H9 (cell line): ENCODE measurements around the gene DPEP3. TPM values are rescaled to one million over a fixed set of nuclear protein-coding genes. Genes with fewer than 3 reads are reported as not detected.

Experiments
- DNase-seq: peaks from one replicate; pipeline ENCODE4 v3.0.0-alpha.2; 2017
- H2AFZ ChIP-seq: one replicate; pipeline ENCODE4 v1.6.1; 2013; ENCODE audit warnings: mild to moderate bottlenecking, low read length, control low read depth, moderate library complexity
- H2AK5ac ChIP-seq: 2 replicates; pipeline ENCODE4 v1.6.1; 2013; ENCODE audit warnings: low read length, control low read depth, mixed read lengths; ENCODE audit not compliant: insufficient read length
- H2BK120ac ChIP-seq: one replicate; pipeline ENCODE4 v1.6.1; 2013; ENCODE audit warnings: low read depth, mild to moderate bottlenecking, low read length, control low read depth, inconsistent platforms; ENCODE audit not compliant: poor library complexity, severe bottlenecking
- H2BK12ac ChIP-seq: 2 replicates; pipeline ENCODE4 v1.6.1; 2013; ENCODE audit warnings: low read length, control low read depth, mixed read lengths, low read depth; ENCODE audit not compliant: insufficient read length
- H2BK15ac ChIP-seq: 2 replicates; pipeline ENCODE4 v1.6.1; 2013; ENCODE audit warnings: low read depth, low read length, control low read depth
- H2BK20ac ChIP-seq: one replicate; pipeline ENCODE4 v1.6.1; 2013; ENCODE audit warnings: low read depth, mild to moderate bottlenecking, low read length, control low read depth, inconsistent platforms; ENCODE audit not compliant: poor library complexity, severe bottlenecking
- H2BK5ac ChIP-seq: 2 replicates; pipeline ENCODE4 v1.6.1; 2013; ENCODE audit warnings: low read length, control low read depth, mixed read lengths; ENCODE audit not compliant: insufficient read length
- H3K14ac ChIP-seq: 2 replicates; pipeline ENCODE4 v1.6.1; 2013; ENCODE audit warnings: low read length, control low read depth; ENCODE audit not compliant: insufficient read depth
- H3K18ac ChIP-seq: 2 replicates; pipeline ENCODE4 v1.6.1; 2013; ENCODE audit warnings: low read depth, mild to moderate bottlenecking, mixed read lengths, low read length, control low read depth; ENCODE audit not compliant: insufficient read length
- H3K23ac ChIP-seq: 2 replicates; pipeline ENCODE4 v1.6.1; 2013; ENCODE audit warnings: low read length, control low read depth, mixed read lengths, low read depth; ENCODE audit not compliant: insufficient read length
- H3K23me2 ChIP-seq: 2 replicates; pipeline ENCODE4 v1.6.1; 2013; ENCODE audit warnings: low read depth, mild to moderate bottlenecking, mixed read lengths, low read length, control low read depth; ENCODE audit not compliant: insufficient read length, poor library complexity, severe bottlenecking
- H3K27ac ChIP-seq: 2 replicates; pipeline ENCODE4 v1.5.1; 2013; ENCODE audit warnings: low read length, control low read depth, mixed read lengths, low read depth; ENCODE audit not compliant: insufficient read length
- H3K27me3 ChIP-seq: 2 replicates; pipeline ENCODE4 v1.6.1; 2013; ENCODE audit warnings: low read length, control low read depth, inconsistent platforms; ENCODE audit not compliant: insufficient read depth
- H3K4ac ChIP-seq: 2 replicates; pipeline ENCODE4 v1.6.1; 2013; ENCODE audit warnings: low read depth, mild to moderate bottlenecking, control low read depth, inconsistent platforms, low read length, moderate library complexity
- H3K4me1 ChIP-seq: 2 replicates; pipeline ENCODE4 v1.6.1; 2013; ENCODE audit warnings: low read length, control low read depth, inconsistent platforms; ENCODE audit not compliant: insufficient read depth
- H3K4me2 ChIP-seq: 2 replicates; pipeline ENCODE4 v1.6.1; 2013; ENCODE audit warnings: low read length, control low read depth, mixed read lengths; ENCODE audit not compliant: insufficient read length, insufficient read depth
- H3K56ac ChIP-seq: 2 replicates; pipeline ENCODE4 v1.6.1; 2013; ENCODE audit warnings: low read depth, mild to moderate bottlenecking, mixed read lengths, low read length, control low read depth; ENCODE audit not compliant: insufficient read length
- H3K79me1 ChIP-seq: 2 replicates; pipeline ENCODE4 v1.6.1; 2013; ENCODE audit warnings: low read depth, mild to moderate bottlenecking, moderate library complexity, low read length, control low read depth, inconsistent platforms; ENCODE audit not compliant: insufficient read depth, poor library complexity, severe bottlenecking
- H3K79me2 ChIP-seq: 2 replicates; pipeline ENCODE4 v1.6.1; 2013; ENCODE audit warnings: low read length, control low read depth, inconsistent platforms; ENCODE audit not compliant: insufficient read depth
- H3K9ac ChIP-seq: 2 replicates; pipeline ENCODE4 v1.6.1; 2013; ENCODE audit warnings: low read length, control low read depth, mixed read lengths; ENCODE audit not compliant: insufficient read length; ENCODE audit errors: extremely low read depth
- H3K9me3 ChIP-seq: one replicate; pipeline ENCODE4 v1.6.1; 2013; ENCODE audit warnings: low read depth, low read length, inconsistent platforms; ENCODE audit not compliant: control insufficient read depth
- H3T11ph ChIP-seq: one replicate; pipeline ENCODE4 v1.6.1; 2013; ENCODE audit warnings: mild to moderate bottlenecking, low read length, control low read depth, inconsistent platforms
- H4K20me1 ChIP-seq: one replicate; pipeline ENCODE4 v1.6.1; 2013; ENCODE audit not compliant: control insufficient read depth, insufficient read length, insufficient read depth
- H4K5ac ChIP-seq: 2 replicates; pipeline ENCODE4 v1.6.1; 2013; ENCODE audit warnings: low read depth, mild to moderate bottlenecking, mixed read lengths, low read length, control low read depth; ENCODE audit not compliant: insufficient read length
- H4K8ac ChIP-seq: replicated peaks from 2 replicates; pipeline ENCODE4 v1.6.1; 2013; ENCODE audit warnings: low read length, control low read depth, mixed read lengths, low read depth; ENCODE audit not compliant: insufficient read length
- H4K91ac ChIP-seq: 2 replicates; pipeline ENCODE4 v1.6.1; 2013; ENCODE audit warnings: low read depth, mild to moderate bottlenecking, moderate library complexity, mixed read lengths, low read length, control low read depth; ENCODE audit not compliant: insufficient read length
- H3K27ac Mint-ChIP-seq, 3 experiments: 2 replicates in 2 of 3; 3 replicates in 1 of 3; pipeline ENCODE4 v1.8.0; 2020 to 2021; ENCODE audit warnings: mixed read lengths in 3 of 3, mild to moderate bottlenecking in 1 of 3, moderate library complexity in 1 of 3
- H3K27me3 Mint-ChIP-seq: 2 replicates; pipeline ENCODE4 v1.8.0; 2021; ENCODE audit warnings: low read depth, mild to moderate bottlenecking, moderate library complexity, mixed read lengths
- H3K36me3 Mint-ChIP-seq, 3 experiments: 2 replicates in 2 of 3; 3 replicates in 1 of 3; pipeline ENCODE4 v1.8.0; 2020 to 2021; ENCODE audit warnings: low read depth in 3 of 3, mixed read lengths in 3 of 3; ENCODE audit not compliant: insufficient read depth in 1 of 3
- H3K4me1 Mint-ChIP-seq, 2 experiments: 2 replicates each; pipeline ENCODE4 v1.8.0; 2020; ENCODE audit warnings: mixed read lengths in 2 of 2
- H3K4me3 Mint-ChIP-seq, 2 experiments: 2 replicates in 1 of 2; 3 replicates in 1 of 2; pipeline ENCODE4 v1.8.0; 2020 to 2021; ENCODE audit warnings: mild to moderate bottlenecking in 2 of 2, mixed read lengths in 2 of 2, moderate library complexity in 1 of 2
- H3K9me3 Mint-ChIP-seq, 2 experiments: 2 replicates in 1 of 2; 3 replicates in 1 of 2; pipeline ENCODE4 v1.8.0; 2020; ENCODE audit warnings: mild to moderate bottlenecking in 2 of 2, mixed read lengths in 2 of 2, moderate library complexity in 1 of 2
- CTCF ChIP-seq: fragments of 200-600 bp; sonication (generic); conservative IDR thresholded peaks from 3 replicates; pipeline ENCODE4 v1.8.0; 2021; ENCODE audit warnings: antibody characterized with exemption, mild to moderate bottlenecking
- WGBS: extraction: QIAGEN DNeasy Blood & Tissue Kit; methylation state at CpG from one replicate; pipeline ENCODE4 v1.1.7; 2013; ENCODE audit warnings: missing lambda C conversion rate, low lambda C conversion rate, mixed read lengths; ENCODE audit not compliant: insufficient read length; ENCODE audit errors: extremely low coverage; 5-methylcytosine and 5-hydroxymethylcytosine counted together
- total RNA-seq: library from RNA; stranded (reverse); gene quantifications from 2 replicates; pipeline ENCODE4 v1.2.1, GENCODE V29; 2021

DPEP3 gene
- total RNA-seq, 1 experiment from 2014 or later, result 0.68 TPM

GRCh38 chr16:68022278-68022727 lies 42.0 kb upstream of the DPEP3 start:
- Histone ChIP-seq H3K27me3 (no peaks in the 10 kb centered on the region), H3K79me2 (peaks cover 8% of the 10 kb centered on the region; the same call in 1 of the 2 replicates)

More at GRCh38 chr16:68022278-68022727, 42.0 kb upstream of the DPEP3 start:
- no peaks in the 10 kb centered on the region for H3K9me3 ChIP-seq
- no peaks in the 10 kb centered on the region for H4K20me1 ChIP-seq
- H2BK20ac ChIP-seq, result no peak overlapping the region
- no peak overlapping the region for H2BK12ac ChIP-seq
- no peak overlapping the region for H4K8ac ChIP-seq
- H3K4ac ChIP-seq, result peak overlapping the region; percentile 38; the same call in 1 of the 2 replicates
- H3K18ac ChIP-seq, result peak overlapping the region; percentile 0
- H3K23ac ChIP-seq, result no peak overlapping the region
- no CpG with 5 or more reads among the region's 19 CpGs for WGBS
- H3T11ph ChIP-seq, result no peak overlapping the region
- H2BK5ac ChIP-seq, result no peak overlapping the region
- DNase-seq, result no peak
- H3K4me1 ChIP-seq, result peaks cover 4% of the 10 kb centered on the region; the same call in 1 of the 2 replicates
- peak overlapping the region; percentile 91 for H3K14ac ChIP-seq
- no peak for TF ChIP-seq CTCF
- peak overlapping the region; percentile 1 for H4K91ac ChIP-seq
- H3K4me2 ChIP-seq, result peak overlapping the region; percentile 82
- H2BK15ac ChIP-seq, result no peak overlapping the region
- H3K79me1 ChIP-seq, result peaks cover 4% of the 10 kb centered on the region
- Mint-ChIP-seq H3K27ac (peak overlapping the region; percentile 74 to 100 (median 99); a peak in 5 of 7 replicates), H3K9me3 (no peaks in the 10 kb centered on the region; a peak in 1 of 5 replicates), H3K36me3 (peaks cover 9 to 30% (median 23%) of the 10 kb centered on the region in 3 experiments), H3K4me3 (peak overlapping the region; percentile 95 to 100), H3K4me1 (peaks cover 6 to 17% of the 10 kb centered on the region in 2 experiments), H3K27me3 (no peaks in the 10 kb centered on the region; the same call in 1 of the 2 replicates)
- H4K5ac ChIP-seq, result peak overlapping the region; percentile 45
- peaks cover 5% of the 10 kb centered on the region for H3K23me2 ChIP-seq
- H2AK5ac ChIP-seq, result no peak overlapping the region
- no peak overlapping the region for H2BK120ac ChIP-seq
- H3K9ac ChIP-seq, result peak overlapping the region; percentile 93
- no peak overlapping the region for H3K56ac ChIP-seq
- no peak overlapping the region for H2AFZ ChIP-seq
- no peak overlapping the region for H3K27ac ChIP-seq
